A673 (cell line): ENCODE data around the gene DDX59. TPM values are rescaled to one million over a fixed set of nuclear protein-coding genes. Genes with fewer than 3 reads are reported as not detected.
A peak's percentile ranks its signal among the peaks of the same experiment; 100 is the strongest.

Experiments used
- BruUV-seq: library from RNA; stranded (reverse); fragments of 400-500 nt; replicated peaks from 2 replicates; lab custom pipeline; 2021; lab: Mats Ljungman, UMichigan
- CTCF ChIA-PET: fragments of 300-600 bp; sonication (Branson Sonifier 250); formaldehyde crosslinking; loops from one replicate; lab custom pipeline; 2022; ENCODE audit warnings: antibody characterized with exemption; lab: Charles Lee
- POLR2A ChIA-PET: fragments of 300-600 bp; sonication (Branson Sonifier 250); formaldehyde crosslinking; loops from one replicate; lab custom pipeline; 2022; ENCODE audit warnings: antibody characterized with exemption; ENCODE audit not compliant: low non-redundant PET; lab: Charles Lee
- DNase-seq: peaks from one replicate; pipeline ENCODE4 v3.0.0-alpha.2; 2015; ENCODE audit warnings: low spot score
- H3K27ac ChIP-seq: fragments of 200-600 bp; sonication (generic); 2 replicates; pipeline ENCODE4 v1.5.1; 2016; ENCODE audit warnings: mixed run types, low read depth, mild to moderate bottlenecking, mixed read lengths, antibody characterized with exemption, low read length; ENCODE audit not compliant: poor library complexity, severe bottlenecking
- H3K27me3 ChIP-seq: fragments of 200-600 bp; sonication (generic); replicated peaks from 2 replicates; pipeline ENCODE4 v1.6.1; 2017; ENCODE audit warnings: mixed run types, low read depth, mild to moderate bottlenecking, mixed read lengths, antibody characterized with exemption, low read length; ENCODE audit not compliant: insufficient read depth, poor library complexity
- H3K36me3 ChIP-seq: fragments of 200-600 bp; sonication (generic); 2 replicates; pipeline ENCODE4 v1.6.1; 2016; ENCODE audit warnings: mixed run types, mild to moderate bottlenecking, mixed read lengths, antibody characterized with exemption, low read length; ENCODE audit not compliant: insufficient read depth, poor library complexity, severe bottlenecking
- H3K4me1 ChIP-seq: fragments of 200-600 bp; sonication (generic); 2 replicates; pipeline ENCODE4 v1.6.1; 2017; ENCODE audit warnings: mixed run types, mild to moderate bottlenecking, mixed read lengths, antibody characterized with exemption, low read length; ENCODE audit not compliant: insufficient read depth, poor library complexity, severe bottlenecking
- H3K4me3 ChIP-seq: fragments of 200-600 bp; sonication (generic); 2 replicates; pipeline ENCODE4 v1.5.1; 2016; ENCODE audit warnings: low read depth, mixed run types, mild to moderate bottlenecking, mixed read lengths, low read length; ENCODE audit not compliant: poor library complexity, severe bottlenecking
- H3K9me3 ChIP-seq: fragments of 200-600 bp; sonication (generic); 2 replicates; pipeline ENCODE4 v1.6.1; 2016; ENCODE audit warnings: mixed run types, low read depth, mild to moderate bottlenecking, mixed read lengths, antibody characterized with exemption, low read length; ENCODE audit not compliant: poor library complexity, severe bottlenecking
- CTCF ChIP-seq: fragments of 300-800, 200-600 bp; sonication (generic); conservative IDR thresholded peaks from 2 replicates; pipeline ENCODE4 v1.5.1; 2017; ENCODE audit warnings: low read depth, mild to moderate bottlenecking, antibody characterized with exemption, low read length, moderate library complexity, mixed read lengths
- EZH2 ChIP-seq: fragments of 200-600 bp; sonication (generic); IDR thresholded peaks from 2 replicates; pipeline ENCODE4 v1.6.1; 2017; ENCODE audit warnings: borderline replicate concordance, low read depth, mild to moderate bottlenecking, mixed read lengths, antibody characterized with exemption, low read length; ENCODE audit not compliant: poor library complexity, severe bottlenecking
- intact Hi-C: fragments of 100-400 bp; cut with micrococcal nuclease; formaldehyde crosslinking; loops from one replicate; pipeline ENCODE4 v1.10.0; 2022; ENCODE audit not compliant: unreplicated experiment
- total RNA-seq: library from RNA; stranded (reverse); gene quantifications from 2 replicates; pipeline ENCODE4 v1.2.3, GENCODE V29; 2021

The DDX59 gene
- total RNA-seq, 1 experiment from 2014 or later: 17.4 TPM

GRCh38 chr1:200638073-200638472, 31.6 kb downstream of the DDX59 start:
- H3K36me3 ChIP-seq: no peaks in the 10 kb centered on the region
- POLR2A ChIA-PET: no interaction called here
- no peak overlapping the region for H3K4me3 ChIP-seq
- DNase-seq: no peak
- H3K27me3 ChIP-seq: no peaks in the 10 kb centered on the region
- no peaks in the 10 kb centered on the region for H3K9me3 ChIP-seq
- CTCF ChIA-PET: no interaction called here
- TF ChIP-seq EZH2 (no peak), CTCF (no peak)
- no peak overlapping the region for H3K27ac ChIP-seq
- H3K4me1 ChIP-seq: peaks cover 13% of the 10 kb centered on the region
- BruUV-seq: no TSS peak
- intact Hi-C loops: no loop called here

GRCh38 chr1:200636681-200637080, 33.0 kb downstream of the DDX59 start:
- H3K36me3 ChIP-seq: no peaks in the 10 kb centered on the region
- H3K27ac ChIP-seq: no peak overlapping the region
- ChIA-PET CTCF (no interaction called here), POLR2A (no interaction called here)
- TF ChIP-seq CTCF (no peak), EZH2 (no peak)
- H3K9me3 ChIP-seq: no peaks in the 10 kb centered on the region
- H3K27me3 ChIP-seq: no peaks in the 10 kb centered on the region
- peaks cover 13% of the 10 kb centered on the region for H3K4me1 ChIP-seq
- H3K4me3 ChIP-seq: no peak overlapping the region
- intact Hi-C loops: no loop called here
- no peak for DNase-seq
- no TSS peak for BruUV-seq

- peak; percentile 46 for TF ChIP-seq CTCF
- no peak for TF ChIP-seq EZH2
- CTCF ChIA-PET: interaction anchor here (0.6 to 0.8 kb wide), 2 partner anchors 12 to 24 kb away, joined by 3 read pairs; no protein-coding TSS in a partner anchor
- no peak for DNase-seq
- Histone ChIP-seq H3K27me3 (no peaks in the 10 kb centered on the region), H3K27ac (no peak overlapping the region), H3K9me3 (no peaks in the 10 kb centered on the region), H3K4me1 (no peaks in the 10 kb centered on the region), H3K4me3 (no peak overlapping the region), H3K36me3 (no peaks in the 10 kb centered on the region)
- intact Hi-C loops: no loop called here
- BruUV-seq: no TSS peak
- POLR2A ChIA-PET: no interaction called here
These were observed 35.2 kb downstream of the DDX59 start for GRCh38 chr1:200634261-200635122.
